DMS153 treated with DMSO at 0.1 percent for 48 hours (cell line): ENCODE measurements around the gene CBLIF.
"Not testable (repeated sequence)": the region's sequence is repeated elsewhere in the genome, so short reads cannot be mapped to it uniquely, and the experiment has no call there.

Experiments used
- DNase-seq: peaks from one replicate; lab custom pipeline; 2025; ENCODE audit not compliant: unreplicated experiment; lab: John Stamatoyannopoulos, UW

CBLIF gene

DNA sequence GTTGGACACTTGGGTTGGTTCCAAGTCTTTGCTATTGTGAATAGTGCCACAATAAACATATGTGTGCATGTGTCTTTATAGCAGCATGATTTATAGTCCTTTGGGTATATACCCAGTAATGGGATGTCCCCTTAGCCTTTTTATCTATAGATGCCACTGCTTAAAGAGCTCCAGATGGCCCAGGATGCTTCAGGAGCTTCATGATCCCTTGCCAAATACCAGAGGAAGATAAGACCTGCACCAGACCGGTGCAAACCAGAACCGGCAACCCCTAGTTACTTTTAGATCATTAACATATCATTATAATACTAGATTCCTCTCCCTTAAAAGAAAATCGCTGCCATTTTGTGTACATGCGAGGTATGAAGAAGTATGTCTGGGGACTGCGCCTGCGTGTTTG lies 3.1 kb upstream of the CBLIF start:
- DNase-seq, result not testable (repeated sequence)

DNA sequence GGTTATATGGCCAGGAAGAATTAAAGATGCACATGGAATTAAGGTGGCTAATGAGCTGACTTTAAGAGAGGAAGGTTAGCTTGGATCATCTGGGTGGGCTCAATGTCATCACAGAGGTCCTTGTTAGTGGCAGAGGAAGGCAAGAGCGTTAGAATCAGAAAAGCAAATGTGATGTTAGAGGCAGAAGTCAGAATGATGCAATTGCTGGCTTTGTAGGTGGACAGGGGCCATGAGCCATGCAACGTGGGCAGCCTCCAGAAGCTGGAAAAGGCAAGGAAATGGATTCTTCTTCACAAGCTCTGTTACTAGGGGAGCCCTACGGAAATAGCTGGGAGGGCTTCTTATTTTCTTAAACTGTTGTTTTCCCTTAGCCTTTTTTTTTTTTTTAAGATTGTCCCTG lies 2.3 kb upstream of the CBLIF start:
- no peak for DNase-seq

- no peak for DNase-seq
These were observed 1.3 kb upstream of the CBLIF start for GRCh38 chr11:59846556-59846955.

DNA sequence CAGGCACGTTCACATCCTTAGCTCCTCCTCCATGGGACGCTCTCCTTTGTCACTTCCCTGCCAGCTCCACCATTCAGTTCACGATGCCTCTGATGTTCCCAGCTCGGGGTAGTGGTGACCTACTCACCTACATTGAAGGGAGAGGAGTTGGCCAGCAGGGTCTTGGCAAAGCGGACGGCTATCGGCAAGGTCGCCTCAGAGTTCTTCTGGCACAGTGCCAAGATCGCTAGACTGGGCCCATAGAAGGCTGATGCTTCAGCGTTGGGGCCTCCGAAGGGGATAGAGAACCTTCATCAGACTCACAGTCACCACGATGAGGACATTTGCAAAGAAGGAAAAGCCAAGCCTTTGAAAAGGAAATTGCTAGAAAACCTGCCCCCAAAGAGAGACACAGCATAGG lies 3.0 kb downstream of the CBLIF start:
- no peak for DNase-seq

- no peak for DNase-seq
These were observed 3.8 kb downstream of the CBLIF start for GRCh38 chr11:59841514-59841913.

DNA sequence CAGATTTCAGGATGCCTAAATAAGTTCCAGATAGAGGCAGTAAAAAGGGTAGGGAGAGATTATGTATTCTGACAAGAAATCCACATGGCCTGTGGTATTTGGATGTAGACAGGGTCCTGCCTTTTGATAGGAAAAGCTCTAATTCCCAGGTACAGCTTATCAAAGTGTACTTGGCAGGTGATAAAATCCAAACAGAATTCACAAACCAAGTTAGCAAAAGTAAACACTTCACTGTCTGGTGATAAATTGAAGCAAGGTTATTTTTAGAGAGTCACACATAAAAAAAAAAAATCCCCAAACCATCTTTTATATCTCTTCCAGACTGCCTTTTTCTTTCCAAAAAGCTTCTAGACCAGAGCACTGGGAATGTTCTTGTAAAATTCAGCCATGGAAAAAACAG lies 5.7 kb downstream of the CBLIF start:
- DNase-seq, result no peak

- no peak for DNase-seq
These were observed 11.7 kb downstream of the CBLIF start for GRCh38 chr11:59833602-59834001.

GRCh38 chr11:59829358-59829757 lies 15.9 kb downstream of the CBLIF start:
- no peak for DNase-seq

DNA sequence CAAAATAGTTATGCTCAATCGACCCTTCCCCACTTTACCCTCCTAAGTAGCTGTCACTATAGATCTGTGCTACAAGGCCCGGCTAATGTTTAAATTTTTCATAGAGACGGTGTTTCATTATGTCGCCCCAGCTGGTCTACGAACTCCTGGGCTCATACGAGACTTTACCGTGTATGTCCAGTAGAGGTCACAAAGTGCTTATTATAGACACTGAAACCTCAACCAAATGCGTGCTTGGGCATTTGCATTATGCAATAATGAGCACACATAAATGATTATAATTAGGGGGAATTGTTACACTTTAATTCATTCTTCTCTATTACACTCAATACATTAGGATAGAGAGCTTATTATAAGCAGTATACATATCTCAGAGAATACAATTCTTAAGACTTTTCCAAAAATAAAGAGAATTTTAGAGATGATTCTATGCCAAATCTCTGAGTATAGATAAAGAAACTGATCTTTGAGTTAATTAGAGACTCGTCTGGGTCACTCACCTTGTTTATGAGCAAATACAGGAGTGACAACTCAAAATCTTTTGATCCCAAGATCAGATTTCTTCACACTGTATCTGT lies 22.2 kb downstream of the CBLIF start:
- DNase-seq, result peak; percentile 69

DNA sequence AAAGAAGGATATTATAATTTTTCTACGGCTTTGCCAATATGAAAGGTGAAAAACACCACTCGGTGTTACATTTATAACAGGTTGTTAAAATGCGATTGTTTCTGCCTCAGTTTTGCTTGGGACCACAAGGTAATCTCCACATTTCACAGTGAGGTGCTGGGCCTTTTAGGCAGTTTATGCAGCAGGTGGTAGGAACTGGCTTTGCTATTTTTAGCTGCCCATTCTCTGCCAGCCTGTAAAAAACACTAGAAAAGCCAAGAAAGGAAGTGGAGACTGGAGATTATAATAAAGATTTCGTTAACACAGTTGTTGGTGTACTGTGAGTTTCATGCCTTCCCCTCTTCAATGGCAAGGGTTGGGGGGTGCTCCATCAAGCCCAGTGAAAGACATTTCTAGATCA lies 26.7 kb downstream of the CBLIF start:
- DNase-seq, result no peak

- not testable (repeated sequence) for DNase-seq
These were observed 28.9 kb downstream of the CBLIF start for GRCh38 chr11:59816434-59816833.

DNA sequence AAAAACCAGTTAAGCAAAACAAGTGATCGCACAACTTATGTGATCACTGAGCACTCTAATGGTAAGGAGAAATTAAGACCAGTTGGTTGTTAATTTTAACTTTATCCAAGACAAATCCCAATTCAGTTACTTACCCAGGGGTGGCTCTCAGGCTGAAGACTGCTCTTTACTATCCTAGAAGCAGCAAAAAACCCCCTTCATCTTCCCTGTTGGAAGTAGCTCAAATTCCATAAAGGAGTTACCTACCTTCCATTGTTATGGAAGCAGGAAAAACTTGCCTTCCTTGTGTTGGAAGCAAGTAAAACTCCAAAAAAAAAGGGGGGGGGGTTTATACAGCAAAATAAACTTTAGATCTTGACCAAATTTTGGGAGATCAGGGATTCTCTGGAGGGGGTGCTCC lies 29.5 kb downstream of the CBLIF start:
- no peak for DNase-seq

- no peak for DNase-seq
These were observed 31.3 kb downstream of the CBLIF start for GRCh38 chr11:59814021-59814420.

DNA sequence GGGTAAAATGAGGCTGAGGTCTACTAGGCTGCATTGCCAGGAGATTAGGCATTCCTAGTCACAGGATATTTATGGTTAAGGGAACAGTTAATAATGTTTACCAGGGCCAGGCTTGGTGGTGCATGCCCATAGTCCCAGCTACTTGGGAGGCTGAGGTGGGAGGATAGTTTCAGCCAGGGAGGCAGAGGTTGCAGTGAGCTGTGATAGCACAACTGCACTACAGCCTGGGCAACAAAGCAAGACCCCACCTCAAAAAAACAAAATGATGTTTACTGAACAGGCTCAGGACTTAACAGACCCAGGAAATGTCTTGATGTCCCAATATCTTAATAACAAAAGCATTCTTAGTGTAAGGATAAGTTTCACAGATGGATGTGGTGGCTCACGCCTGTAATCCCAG lies 31.9 kb downstream of the CBLIF start:
- DNase-seq, result no peak

- no peak for DNase-seq
These were observed 33.1 kb downstream of the CBLIF start for GRCh38 chr11:59812220-59812619.

- DNase-seq, result no peak
These were observed 34.4 kb downstream of the CBLIF start for GRCh38 chr11:59810911-59811259.

GRCh38 chr11:59810189-59810910 lies 34.9 kb downstream of the CBLIF start, which contains the start of gene MRPL16:
MRPL16 (minus strand) TSS chr11:59810778; CDS start chr11:59810658, 120 bp downstream.
- DNase-seq, result peak; percentile 89

DNA sequence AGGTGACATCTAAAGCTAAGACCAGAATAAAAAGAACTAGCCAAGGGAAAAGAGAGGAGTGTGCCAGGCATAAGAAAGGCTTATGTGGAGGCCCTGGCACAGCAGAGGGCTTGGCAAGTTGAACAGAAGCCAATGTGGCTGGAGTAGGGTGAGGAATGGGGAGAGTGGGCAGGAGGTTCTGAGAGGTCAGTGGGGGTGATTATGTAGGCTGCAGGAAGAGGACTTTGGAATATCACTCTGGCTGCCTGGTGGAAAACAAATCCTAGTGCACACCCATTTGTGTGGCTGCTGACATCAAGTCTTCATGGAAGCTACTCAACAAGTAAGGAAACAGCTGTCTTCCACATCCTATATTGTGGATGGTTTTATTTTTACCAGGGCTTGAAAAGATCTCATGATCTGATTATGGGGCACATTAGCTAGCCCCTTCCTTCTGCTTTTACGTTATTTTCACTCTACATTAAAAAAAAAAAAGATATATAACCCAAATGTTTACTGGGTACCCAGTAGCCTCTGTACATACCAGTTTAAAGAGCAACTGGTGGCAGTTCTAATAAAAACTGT lies 38.2 kb downstream of the CBLIF start:
- DNase-seq, result no peak

DNA sequence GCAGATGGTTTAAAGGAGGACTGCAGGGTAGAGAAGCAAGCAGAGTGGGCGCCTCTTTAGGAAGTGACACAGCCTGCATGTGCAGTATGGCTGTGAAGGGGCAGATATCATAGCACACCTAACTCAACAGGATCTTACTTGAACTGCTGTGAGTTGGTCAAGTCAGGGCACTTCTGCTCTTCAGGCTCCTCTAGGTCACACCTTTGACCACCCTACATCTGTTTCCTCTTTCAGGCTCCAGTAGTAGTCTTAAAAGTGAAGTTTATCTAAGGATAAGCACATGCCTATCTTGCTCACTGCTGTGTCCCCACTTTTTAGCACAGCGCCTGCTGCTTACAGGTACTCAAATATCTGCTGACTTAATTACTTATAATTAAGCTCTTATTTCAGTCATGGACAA lies 41.2 kb downstream of the CBLIF start:
- DNase-seq, result no peak

- DNase-seq, result peak; percentile 53
These were observed 42.6 kb downstream of the CBLIF start for GRCh38 chr11:59802639-59803176.

- DNase-seq, result no peak
These were observed 43.2 kb downstream of the CBLIF start for GRCh38 chr11:59801981-59802638.

DNA sequence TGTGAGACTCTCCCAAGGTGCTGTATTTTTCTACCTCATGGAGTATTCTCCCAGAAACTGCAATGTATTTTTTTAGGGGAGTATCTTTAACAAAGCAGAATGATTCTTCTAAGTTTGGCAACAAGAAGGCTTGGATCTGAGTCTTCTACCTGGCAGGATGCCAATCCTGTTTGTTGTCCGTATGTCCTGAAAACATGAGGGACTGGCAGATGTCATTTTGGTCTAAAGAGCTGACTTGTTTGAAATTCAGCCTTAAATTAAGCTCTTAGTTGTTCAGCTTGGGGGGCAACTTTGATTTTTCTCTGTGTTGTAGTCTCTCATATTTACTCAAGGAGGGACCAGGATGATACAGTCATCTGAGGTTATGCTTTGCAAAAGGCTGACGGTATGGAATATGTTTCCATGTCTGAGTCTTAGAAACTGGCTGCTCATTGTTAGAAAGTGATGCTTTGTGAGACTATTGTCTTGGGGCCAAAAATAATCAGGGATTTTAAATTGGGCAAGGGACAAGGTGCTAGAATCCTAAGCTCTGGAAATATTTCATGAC lies 44.1 kb downstream of the CBLIF start:
- no peak for DNase-seq
